HAP-1 (cell line): ENCODE results near the gene PELI2.
"Not testable (repeated sequence)": the region's sequence is repeated elsewhere in the genome, so short reads cannot be mapped to it uniquely, and the experiment has no call there.

Experiments used
- DNase-seq, 2 experiments: peaks; one replicate each; pipeline ENCODE4 v3.0.0-alpha.2; 2016 to 2020; ENCODE audit warnings: low spot score in 2 of 2
- H3K27me3 ChIP-seq: fragments of 250-450 bp; sonication (Bioruptor Pico); 2 replicates; pipeline ENCODE4 v1.5.1; 2020; ENCODE audit warnings: low read depth, mild to moderate bottlenecking, moderate library complexity
- H3K36me3 ChIP-seq: fragments of 250-450 bp; sonication (Bioruptor Pico); replicated peaks from 2 replicates; pipeline ENCODE4 v1.5.1; 2020; ENCODE audit warnings: mild to moderate bottlenecking
- H3K4me1 ChIP-seq: fragments of 250-450 bp; sonication (Bioruptor Pico); 2 replicates; pipeline ENCODE4 v1.5.1; 2020; ENCODE audit warnings: mild to moderate bottlenecking
- H3K4me3 ChIP-seq: fragments of 250-450 bp; sonication (Bioruptor Pico); 2 replicates; pipeline ENCODE4 v1.5.1; 2020; ENCODE audit warnings: mild to moderate bottlenecking, moderate library complexity
- H3K9me3 ChIP-seq: fragments of 250-450 bp; sonication (Bioruptor Pico); 2 replicates; pipeline ENCODE4 v1.5.1; 2020; ENCODE audit warnings: mild to moderate bottlenecking, moderate library complexity
- in situ Hi-C: fragments of 300-500 bp; cut with MboI; formaldehyde crosslinking; loops from 3 replicates; pipeline ENCODE4 v1.14.3; 2020; ENCODE audit warnings: low sequenced_read_pairs, inconsistent platforms, mixed read lengths

PELI2 gene

GRCh38 chr14:56156096-56156495 lies 37.9 kb downstream of the PELI2 start:
- no peaks in the 10 kb centered on the region for H3K9me3 ChIP-seq
- in situ Hi-C loops: no loop called here
- H3K4me1 ChIP-seq: no peaks in the 10 kb centered on the region
- no peaks in the 10 kb centered on the region for H3K27me3 ChIP-seq
- H3K4me3 ChIP-seq: no peak overlapping the region
- DNase-seq: no peak
- no peaks in the 10 kb centered on the region for H3K36me3 ChIP-seq

- H3K4me3 ChIP-seq: no peak overlapping the region
- in situ Hi-C loops: no loop called here
- H3K4me1 ChIP-seq: no peaks in the 10 kb centered on the region
- no peaks in the 10 kb centered on the region for H3K27me3 ChIP-seq
- no peaks in the 10 kb centered on the region for H3K36me3 ChIP-seq
- peaks cover 9% of the 10 kb centered on the region for H3K9me3 ChIP-seq
- DNase-seq: no peak
These were observed 40.9 kb downstream of the PELI2 start for GRCh38 chr14:56159066-56159465.

GRCh38 chr14:56160088-56160487 lies 41.9 kb downstream of the PELI2 start:
- in situ Hi-C loops: no loop called here
- Histone ChIP-seq H3K27me3 (no peaks in the 10 kb centered on the region), H3K9me3 (peaks cover 9% of the 10 kb centered on the region), H3K36me3 (no peaks in the 10 kb centered on the region), H3K4me1 (no peaks in the 10 kb centered on the region), H3K4me3 (no peak overlapping the region)
- no peak for DNase-seq

- Histone ChIP-seq H3K9me3 (peaks cover 11% of the 10 kb centered on the region), H3K4me3 (no peak overlapping the region), H3K4me1 (no peaks in the 10 kb centered on the region), H3K27me3 (no peaks in the 10 kb centered on the region), H3K36me3 (no peaks in the 10 kb centered on the region)
- in situ Hi-C loops: no loop called here
- DNase-seq: no peak
These were observed 43.4 kb downstream of the PELI2 start for GRCh38 chr14:56161658-56162057.

GRCh38 chr14:56162476-56162875 lies 44.3 kb downstream of the PELI2 start:
- DNase-seq: no peak
- in situ Hi-C loops: no loop called here

GRCh38 chr14:56166579-56166978 lies 48.4 kb downstream of the PELI2 start:
- in situ Hi-C loops, H3K27me3 ChIP-seq, H3K4me3 ChIP-seq, DNase-seq, H3K36me3 ChIP-seq: not testable (repeated sequence)
- Histone ChIP-seq H3K9me3 (peaks cover 11% of the 10 kb centered on the region), H3K4me1 (peaks cover 11% of the 10 kb centered on the region)

More at GRCh38 chr14:56162476-56162875, 44.3 kb downstream of the PELI2 start:
- Histone ChIP-seq H3K9me3 (peaks cover 11% of the 10 kb centered on the region), H3K4me1 (no peaks in the 10 kb centered on the region), H3K4me3 (no peak overlapping the region), H3K36me3 (no peaks in the 10 kb centered on the region), H3K27me3 (no peaks in the 10 kb centered on the region)

GRCh38 chr14:56168007-56168616 lies 49.9 kb downstream of the PELI2 start:
- no peak for DNase-seq
- in situ Hi-C loops: no loop called here
- H3K4me3 ChIP-seq: no peak overlapping the region
- peaks cover 22% of the 10 kb centered on the region for H3K4me1 ChIP-seq
- peaks cover 4% of the 10 kb centered on the region for H3K9me3 ChIP-seq
- no peaks in the 10 kb centered on the region for H3K36me3 ChIP-seq
- H3K27me3 ChIP-seq: no peaks in the 10 kb centered on the region

- no peaks in the 10 kb centered on the region for H3K36me3 ChIP-seq
- H3K4me3 ChIP-seq: no peak overlapping the region
- no peak for DNase-seq
- 0 out of 2 replicates have a peak, but pooled peaks cover 2% of the 10 kb centered on the region for H3K9me3 ChIP-seq
- in situ Hi-C loops: no loop called here
- H3K4me1 ChIP-seq: peaks cover 26% of the 10 kb centered on the region
- no peaks in the 10 kb centered on the region for H3K27me3 ChIP-seq
These were observed 51.8 kb downstream of the PELI2 start for GRCh38 chr14:56170028-56170427.

GRCh38 chr14:56170877-56171422 lies 52.7 kb downstream of the PELI2 start:
- DNase-seq: no peak
- peaks cover 26% of the 10 kb centered on the region for H3K4me1 ChIP-seq
- H3K36me3 ChIP-seq: no peaks in the 10 kb centered on the region
- no peak overlapping the region for H3K4me3 ChIP-seq
- in situ Hi-C loops: no loop called here
- H3K27me3 ChIP-seq: no peaks in the 10 kb centered on the region
- 0 out of 2 replicates have a peak, but pooled peaks cover 2% of the 10 kb centered on the region for H3K9me3 ChIP-seq

- in situ Hi-C loops: no loop called here
- Histone ChIP-seq H3K4me3 (no peak overlapping the region), H3K36me3 (no peaks in the 10 kb centered on the region), H3K27me3 (no peaks in the 10 kb centered on the region), H3K4me1 (peaks cover 33% of the 10 kb centered on the region), H3K9me3 (no peaks in the 10 kb centered on the region)
- DNase-seq: no peak
These were observed 53.9 kb downstream of the PELI2 start for GRCh38 chr14:56172074-56172473.

- DNase-seq: peak; percentile 61 to 92
- in situ Hi-C loops: no loop called here
- Histone ChIP-seq H3K36me3 (no peaks in the 10 kb centered on the region), H3K27me3 (no peaks in the 10 kb centered on the region), H3K4me1 (peaks cover 38% of the 10 kb centered on the region), H3K4me3 (no peak overlapping the region), H3K9me3 (no peaks in the 10 kb centered on the region)
These were observed 54.4 kb downstream of the PELI2 start for GRCh38 chr14:56172571-56172971.

GRCh38 chr14:56173365-56173922 lies 55.2 kb downstream of the PELI2 start:
- no peak overlapping the region for H3K4me3 ChIP-seq

GRCh38 chr14:56175773-56176172 lies 57.6 kb downstream of the PELI2 start:
- no peaks in the 10 kb centered on the region for H3K36me3 ChIP-seq

More at GRCh38 chr14:56173365-56173922, 55.2 kb downstream of the PELI2 start:
- Histone ChIP-seq H3K27me3 (no peaks in the 10 kb centered on the region), H3K4me1 (peaks cover 40% of the 10 kb centered on the region), H3K9me3 (no peaks in the 10 kb centered on the region), H3K36me3 (no peaks in the 10 kb centered on the region)
- no peak for DNase-seq
- in situ Hi-C loops: no loop called here

GRCh38 chr14:56176530-56176929 lies 58.3 kb downstream of the PELI2 start:
- in situ Hi-C loops: no loop called here
- no peaks in the 10 kb centered on the region for H3K36me3 ChIP-seq
- peaks cover 30% of the 10 kb centered on the region for H3K4me1 ChIP-seq
- DNase-seq: no peak
- no peaks in the 10 kb centered on the region for H3K27me3 ChIP-seq
- no peak overlapping the region for H3K4me3 ChIP-seq
- no peaks in the 10 kb centered on the region for H3K9me3 ChIP-seq

More at GRCh38 chr14:56175773-56176172, 57.6 kb downstream of the PELI2 start:
- in situ Hi-C loops: no loop called here
- H3K9me3 ChIP-seq: no peaks in the 10 kb centered on the region
- DNase-seq: no peak
- H3K27me3 ChIP-seq: no peaks in the 10 kb centered on the region
- no peak overlapping the region for H3K4me3 ChIP-seq
- H3K4me1 ChIP-seq: peaks cover 35% of the 10 kb centered on the region
